Astrocyte of the spinal cord (primary cell): ENCODE measurements around the gene NCF2.

Experiments used
- DNase-seq: peaks from one replicate; pipeline ENCODE4 v3.0.0; 2011; ENCODE audit warnings: low read depth, low spot score
- H3K4me3 ChIP-seq: 2 replicates; pipeline ENCODE4 v1.5.1; 2011; ENCODE audit warnings: low read depth, mild to moderate bottlenecking, low read length, moderate library complexity
- in situ Hi-C: cut with HindIII; loops from 2 replicates; pipeline ENCODE4 v1.10.0; 2017; ENCODE audit warnings: low sequenced_read_pairs
- TF ChIP-seq, protein P1 (sequence below): IDR thresholded peaks from 2 replicates; pipeline ENCODE4 v1.5.1; 2012; ENCODE audit warnings: low read depth, mild to moderate bottlenecking, low read length, inconsistent platforms

NCF2 gene

DNA sequence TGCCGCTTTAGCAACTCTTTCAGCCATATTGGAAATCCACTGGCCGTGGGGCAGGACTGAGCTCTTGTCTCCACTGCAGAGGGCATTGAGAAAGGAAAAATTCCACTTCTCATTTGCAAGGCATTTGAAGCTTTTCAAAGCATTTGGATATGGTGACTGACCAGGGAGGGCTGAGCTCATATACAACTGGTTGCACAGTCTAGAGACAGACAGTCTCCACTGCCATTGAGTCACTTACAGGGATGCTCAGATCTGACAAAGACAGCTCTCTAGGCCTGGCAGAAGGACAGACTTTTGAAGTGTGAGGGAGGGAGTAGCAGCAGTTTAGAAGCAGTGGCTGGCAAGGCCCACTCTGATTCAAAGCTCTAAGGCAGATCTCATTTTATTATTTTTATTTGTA is 24.2 kb downstream of the NCF2 start:
- no peak overlapping the region for H3K4me3 ChIP-seq
- in situ Hi-C loops = no loop called here
- no peak for DNase-seq
- TF ChIP-seq, protein P1, sequence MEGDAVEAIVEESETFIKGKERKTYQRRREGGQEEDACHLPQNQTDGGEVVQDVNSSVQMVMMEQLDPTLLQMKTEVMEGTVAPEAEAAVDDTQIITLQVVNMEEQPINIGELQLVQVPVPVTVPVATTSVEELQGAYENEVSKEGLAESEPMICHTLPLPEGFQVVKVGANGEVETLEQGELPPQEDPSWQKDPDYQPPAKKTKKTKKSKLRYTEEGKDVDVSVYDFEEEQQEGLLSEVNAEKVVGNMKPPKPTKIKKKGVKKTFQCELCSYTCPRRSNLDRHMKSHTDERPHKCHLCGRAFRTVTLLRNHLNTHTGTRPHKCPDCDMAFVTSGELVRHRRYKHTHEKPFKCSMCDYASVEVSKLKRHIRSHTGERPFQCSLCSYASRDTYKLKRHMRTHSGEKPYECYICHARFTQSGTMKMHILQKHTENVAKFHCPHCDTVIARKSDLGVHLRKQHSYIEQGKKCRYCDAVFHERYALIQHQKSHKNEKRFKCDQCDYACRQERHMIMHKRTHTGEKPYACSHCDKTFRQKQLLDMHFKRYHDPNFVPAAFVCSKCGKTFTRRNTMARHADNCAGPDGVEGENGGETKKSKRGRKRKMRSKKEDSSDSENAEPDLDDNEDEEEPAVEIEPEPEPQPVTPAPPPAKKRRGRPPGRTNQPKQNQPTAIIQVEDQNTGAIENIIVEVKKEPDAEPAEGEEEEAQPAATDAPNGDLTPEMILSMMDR = no peak

DNA sequence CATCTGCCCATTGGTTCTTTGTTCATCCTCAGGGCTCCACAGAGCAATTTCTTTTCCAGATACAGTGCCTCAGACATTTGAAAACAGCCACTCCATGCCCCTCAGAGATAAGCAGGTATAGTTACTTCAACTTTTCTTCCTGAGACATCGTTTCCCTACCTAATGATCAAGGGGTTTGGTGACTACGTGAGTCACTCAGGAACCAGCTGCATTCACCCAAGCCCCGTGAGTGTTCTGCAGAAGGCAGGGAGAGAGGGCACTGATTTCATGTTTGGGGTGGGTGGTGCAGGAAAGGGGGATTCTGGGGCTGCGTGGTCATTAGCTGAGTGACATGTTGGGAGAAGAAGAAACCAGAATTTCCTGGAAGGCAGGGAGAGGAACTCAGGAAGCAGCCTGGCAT is 25.0 kb downstream of the NCF2 start:
- H3K4me3 ChIP-seq = no peak overlapping the region
- DNase-seq = no peak
- in situ Hi-C loops = no loop called here
- TF ChIP-seq, protein P1 = no peak

DNA sequence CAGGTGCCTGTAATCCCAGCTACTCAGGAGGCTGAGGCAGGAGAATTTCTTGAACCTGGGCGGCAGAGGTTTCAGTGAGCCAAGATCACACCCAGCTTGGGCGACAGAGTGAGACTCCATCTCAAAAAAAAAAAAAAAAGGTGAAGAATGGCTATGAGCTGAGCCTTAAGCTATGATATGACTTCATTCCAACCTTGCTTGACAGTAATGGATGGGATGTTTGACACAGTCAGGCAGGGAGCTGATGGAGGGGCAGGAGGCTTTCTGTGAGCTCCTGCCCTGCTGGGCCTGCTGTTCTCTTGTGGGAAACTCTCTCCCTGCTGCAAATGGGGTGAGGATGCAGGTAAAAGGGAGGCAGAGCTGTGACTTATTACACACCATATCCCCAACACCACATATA is 27.6 kb downstream of the NCF2 start:
- TF ChIP-seq, protein P1 = no peak
- no peak for DNase-seq
- H3K4me3 ChIP-seq = no peak overlapping the region
- in situ Hi-C loops = no loop called here

DNA sequence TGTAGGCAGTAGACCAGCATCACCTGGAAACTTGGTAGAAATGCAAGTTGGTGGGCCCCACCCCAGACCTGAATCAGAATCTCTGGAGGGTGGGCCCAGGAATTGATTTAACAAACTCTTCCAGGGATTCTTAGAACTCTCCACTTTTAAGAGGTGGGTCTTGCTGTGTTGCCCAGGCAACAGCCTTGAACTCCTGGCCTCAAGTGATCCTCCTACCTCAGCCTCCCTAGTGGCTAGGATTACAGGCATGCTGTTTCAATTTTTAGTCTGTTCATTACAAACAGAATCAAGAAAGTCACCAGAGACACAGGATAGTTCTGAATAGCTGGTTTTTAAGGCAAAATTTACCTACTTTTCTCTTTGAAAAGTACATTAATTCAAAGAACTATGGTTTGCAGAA is 31.2 kb downstream of the NCF2 start:
- in situ Hi-C loops = no loop called here
- no peak for DNase-seq
- TF ChIP-seq, protein P1 = no peak
- no peak overlapping the region for H3K4me3 ChIP-seq

DNA sequence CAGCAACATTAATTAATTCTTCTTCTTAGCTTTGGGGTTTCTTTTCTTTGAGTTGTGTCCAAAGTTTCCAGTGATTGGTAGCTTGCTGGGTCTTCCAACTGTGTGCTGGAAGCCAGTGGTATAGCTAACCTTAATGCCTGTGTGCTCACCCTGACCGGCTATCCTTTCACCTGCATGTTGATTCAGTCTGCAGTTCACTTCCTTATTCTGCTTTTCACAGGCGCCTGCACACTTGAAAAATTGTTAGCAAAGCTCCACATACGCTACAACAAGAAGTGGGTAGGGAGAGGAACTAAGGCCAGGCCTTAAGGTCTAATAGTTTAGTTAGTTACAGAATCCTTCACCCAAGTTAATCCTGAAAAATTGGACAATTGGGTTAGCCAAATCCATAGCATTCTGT is 35.7 kb downstream of the NCF2 start:
- TF ChIP-seq, protein P1 = no peak
- DNase-seq = no peak
- in situ Hi-C loops = no loop called here
- no peak overlapping the region for H3K4me3 ChIP-seq

DNA sequence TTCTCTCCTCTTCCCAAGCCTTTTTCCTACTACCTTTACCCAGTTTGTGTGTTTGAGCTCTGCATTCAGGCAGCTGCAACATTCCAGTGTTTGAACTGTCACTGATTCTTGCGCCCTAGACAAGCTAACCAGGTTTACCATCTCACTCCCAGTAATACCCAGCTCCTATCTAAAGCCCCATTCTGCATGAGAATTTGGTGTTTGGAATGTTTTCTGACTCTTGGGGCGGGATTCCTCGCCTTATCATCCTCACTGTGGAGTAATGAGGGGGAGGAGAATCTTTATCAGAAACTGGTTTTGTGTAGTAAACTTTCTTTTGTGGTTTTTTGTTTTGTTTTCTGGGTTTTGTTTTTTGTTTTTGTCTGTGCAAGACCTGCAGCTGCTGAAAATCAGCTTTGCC is 36.5 kb downstream of the NCF2 start:
- in situ Hi-C loops = no loop called here
- TF ChIP-seq, protein P1 = no peak
- H3K4me3 ChIP-seq = no peak overlapping the region
- DNase-seq = no peak

DNA sequence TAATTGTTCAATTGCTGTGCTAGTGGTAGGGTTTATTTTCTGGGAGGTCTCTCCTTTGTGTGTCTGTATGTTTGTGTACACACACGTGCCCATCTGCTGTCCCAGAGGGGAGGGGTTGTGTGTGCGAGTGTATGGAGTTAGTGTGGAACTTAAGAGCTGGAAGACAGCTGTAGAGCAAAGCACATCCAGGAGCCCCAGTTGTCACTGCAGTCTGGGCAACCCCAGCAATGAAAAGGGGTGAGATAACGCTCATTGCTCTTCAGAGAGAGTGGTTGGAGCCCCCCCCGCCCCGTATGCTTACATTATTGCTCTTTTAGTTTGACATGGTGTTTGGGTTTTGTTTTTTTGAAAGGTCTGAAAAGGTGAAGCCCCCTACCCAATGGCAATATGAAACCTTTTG is 36.9 kb downstream of the NCF2 start:
- in situ Hi-C loops = no loop called here
- H3K4me3 ChIP-seq = no peak overlapping the region
- TF ChIP-seq, protein P1 = no peak
- no peak for DNase-seq
